DND-41 (cell line): Measurements from ENCODE around the gene SNAP25.

Experiments
- ATAC-seq: fragments of 200-7000 bp; cut with Tn5 transposase; 3 replicates; pipeline ENCODE4 v1.9.1; 2021; ENCODE audit warnings: low read depth; ENCODE audit not compliant: insufficient read depth
- DNase-seq: peaks from one replicate; pipeline ENCODE4 v3.0.0-alpha.2; 2020
- H2AFZ ChIP-seq: 2 replicates; pipeline ENCODE4 v1.6.0; 2012; ENCODE audit warnings: low read depth, low read length
- H3K27ac ChIP-seq: 2 replicates; pipeline ENCODE4 v1.5.1; 2012; ENCODE audit warnings: low read length, inconsistent platforms
- H3K27me3 ChIP-seq: fragments of 200-600 bp; sonication (generic); 2 replicates; pipeline ENCODE4 v1.6.0; 2012; ENCODE audit warnings: low read length, mild to moderate bottlenecking, inconsistent platforms; ENCODE audit not compliant: insufficient read depth, poor library complexity
- H3K36me3 ChIP-seq: 2 replicates; pipeline ENCODE4 v1.5.1; 2012; ENCODE audit warnings: low read length, inconsistent platforms; ENCODE audit not compliant: insufficient read depth
- H3K4me1 ChIP-seq: 2 replicates; pipeline ENCODE4 v1.5.1; 2012; ENCODE audit warnings: mild to moderate bottlenecking, low read length; ENCODE audit not compliant: insufficient read depth
- H3K4me2 ChIP-seq: 2 replicates; pipeline ENCODE4 v1.6.0; 2012; ENCODE audit warnings: mild to moderate bottlenecking, moderate library complexity, low read length, inconsistent platforms; ENCODE audit not compliant: insufficient read depth
- H3K4me3 ChIP-seq, 2 experiments: fragments of 200-600 bp in 1 of 2; shearing (Covaris generic) in 1 of 2; 2 replicates each; pipeline ENCODE4 v1.5.1; 2012 to 2016; ENCODE audit warnings: inconsistent platforms in 2 of 2, low read length in 2 of 2, mild to moderate bottlenecking in 2 of 2, low read depth in 1 of 2, moderate library complexity in 1 of 2
- H3K79me2 ChIP-seq: 2 replicates; pipeline ENCODE4 v1.6.0; 2012; ENCODE audit warnings: low read length, inconsistent platforms; ENCODE audit not compliant: insufficient read depth
- H3K9ac ChIP-seq: 2 replicates; pipeline ENCODE4 v1.6.0; 2012; ENCODE audit warnings: low read depth, mild to moderate bottlenecking, inconsistent platforms, low read length, moderate library complexity
- H3K9me3 ChIP-seq: 2 replicates; pipeline ENCODE4 v1.5.1; 2012; ENCODE audit warnings: low read length, moderate library complexity, mild to moderate bottlenecking, inconsistent platforms; ENCODE audit not compliant: insufficient read depth, severe bottlenecking
- H4K20me1 ChIP-seq: 2 replicates; pipeline ENCODE4 v1.6.0; 2012; ENCODE audit warnings: low read length; ENCODE audit not compliant: insufficient read depth
- EZH2 ChIP-seq: IDR thresholded peaks from 3 replicates; pipeline ENCODE4 v1.6.1; 2012; ENCODE audit warnings: borderline replicate concordance, low read depth, mild to moderate bottlenecking, moderate library complexity, low read length, inconsistent platforms; ENCODE audit not compliant: severe bottlenecking
- TF ChIP-seq, protein P1 (sequence below): IDR thresholded peaks from 2 replicates; pipeline ENCODE4 v1.5.1; 2012; ENCODE audit warnings: borderline replicate concordance, low read length, moderate library complexity, mild to moderate bottlenecking; ENCODE audit not compliant: poor library complexity, severe bottlenecking; ENCODE audit errors: extremely low read depth

Gene SNAP25

DNA sequence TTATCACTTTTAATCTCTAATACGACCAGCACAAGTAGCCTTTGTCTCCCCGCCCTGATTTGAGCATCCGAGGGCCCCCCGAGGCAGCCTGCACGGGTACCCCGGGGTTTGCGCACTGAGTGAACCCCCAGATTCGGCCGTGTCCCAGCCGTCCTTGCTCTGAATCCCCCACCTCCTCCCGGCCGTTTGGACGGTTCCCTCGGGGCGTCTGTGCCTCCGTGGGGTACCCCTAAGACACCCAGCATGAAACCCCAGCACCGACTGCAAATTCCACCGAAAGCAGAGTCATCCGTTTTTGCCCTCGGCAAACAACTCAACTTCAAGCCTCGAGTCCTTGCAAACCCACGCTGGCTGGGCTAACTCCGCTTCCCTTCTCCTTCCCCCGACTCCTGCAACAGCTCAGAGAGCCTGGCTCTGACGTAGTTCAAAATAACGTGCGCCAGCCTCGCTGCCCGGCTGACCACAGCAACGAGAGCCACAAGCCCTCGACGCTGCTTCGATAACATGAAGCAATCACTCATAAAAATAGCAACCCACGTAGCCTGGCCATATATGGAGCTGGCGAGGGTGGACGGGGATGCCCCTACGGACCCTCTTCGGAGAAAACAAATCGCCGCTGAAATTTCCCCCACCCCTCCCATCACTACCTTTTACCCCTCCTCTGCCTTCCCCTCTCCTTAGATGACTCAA, 764 bp upstream of the SNAP25 start:
- H4K20me1 ChIP-seq = no peaks in the 10 kb centered on the region
- no peak for ATAC-seq
- DNase-seq = no peak
- no peak overlapping the region for H3K4me2 ChIP-seq
- no peaks in the 10 kb centered on the region for H3K36me3 ChIP-seq
- H3K9ac ChIP-seq = no peak overlapping the region
- H3K4me3 ChIP-seq = no peak overlapping the region
- H3K79me2 ChIP-seq = no peaks in the 10 kb centered on the region
- no peaks in the 10 kb centered on the region for H3K4me1 ChIP-seq
- TF ChIP-seq, protein P1, sequence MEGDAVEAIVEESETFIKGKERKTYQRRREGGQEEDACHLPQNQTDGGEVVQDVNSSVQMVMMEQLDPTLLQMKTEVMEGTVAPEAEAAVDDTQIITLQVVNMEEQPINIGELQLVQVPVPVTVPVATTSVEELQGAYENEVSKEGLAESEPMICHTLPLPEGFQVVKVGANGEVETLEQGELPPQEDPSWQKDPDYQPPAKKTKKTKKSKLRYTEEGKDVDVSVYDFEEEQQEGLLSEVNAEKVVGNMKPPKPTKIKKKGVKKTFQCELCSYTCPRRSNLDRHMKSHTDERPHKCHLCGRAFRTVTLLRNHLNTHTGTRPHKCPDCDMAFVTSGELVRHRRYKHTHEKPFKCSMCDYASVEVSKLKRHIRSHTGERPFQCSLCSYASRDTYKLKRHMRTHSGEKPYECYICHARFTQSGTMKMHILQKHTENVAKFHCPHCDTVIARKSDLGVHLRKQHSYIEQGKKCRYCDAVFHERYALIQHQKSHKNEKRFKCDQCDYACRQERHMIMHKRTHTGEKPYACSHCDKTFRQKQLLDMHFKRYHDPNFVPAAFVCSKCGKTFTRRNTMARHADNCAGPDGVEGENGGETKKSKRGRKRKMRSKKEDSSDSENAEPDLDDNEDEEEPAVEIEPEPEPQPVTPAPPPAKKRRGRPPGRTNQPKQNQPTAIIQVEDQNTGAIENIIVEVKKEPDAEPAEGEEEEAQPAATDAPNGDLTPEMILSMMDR = no peak
- TF ChIP-seq EZH2 = no peak
- H3K27ac ChIP-seq = no peak overlapping the region
- no peaks in the 10 kb centered on the region for H3K27me3 ChIP-seq
- H3K9me3 ChIP-seq = no peaks in the 10 kb centered on the region
- no peak overlapping the region for H2AFZ ChIP-seq

DNA sequence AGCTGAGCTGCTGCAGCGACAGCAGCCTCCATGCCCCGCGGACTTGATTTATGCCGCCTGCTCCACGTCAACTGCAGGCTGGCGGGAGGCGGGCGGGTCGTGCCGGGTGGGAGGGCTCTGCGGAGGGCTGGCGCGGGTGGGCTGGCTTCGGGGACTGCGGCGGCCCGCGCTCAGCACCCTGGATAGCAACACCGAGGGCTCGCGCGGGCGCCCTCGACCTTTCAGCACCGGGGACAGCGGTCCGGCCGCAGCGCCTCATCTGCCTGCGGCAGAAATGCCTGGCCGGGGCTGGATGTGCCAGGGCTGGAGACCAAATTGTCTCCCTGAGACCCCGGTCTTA, 792 bp downstream of the SNAP25 start:
- Histone ChIP-seq H3K27ac (no peak overlapping the region), H2AFZ (no peak overlapping the region), H3K9me3 (no peaks in the 10 kb centered on the region), H3K79me2 (no peaks in the 10 kb centered on the region), H3K4me2 (no peak overlapping the region), H3K36me3 (no peaks in the 10 kb centered on the region), H3K9ac (no peak overlapping the region), H3K4me1 (no peaks in the 10 kb centered on the region), H4K20me1 (no peaks in the 10 kb centered on the region), H3K27me3 (no peaks in the 10 kb centered on the region), H3K4me3 (no peak overlapping the region)
- ATAC-seq (peak; percentile 58), DNase-seq (peak; percentile 50)
- no peak for TF ChIP-seq EZH2
- TF ChIP-seq, protein P1 = no peak

DNA sequence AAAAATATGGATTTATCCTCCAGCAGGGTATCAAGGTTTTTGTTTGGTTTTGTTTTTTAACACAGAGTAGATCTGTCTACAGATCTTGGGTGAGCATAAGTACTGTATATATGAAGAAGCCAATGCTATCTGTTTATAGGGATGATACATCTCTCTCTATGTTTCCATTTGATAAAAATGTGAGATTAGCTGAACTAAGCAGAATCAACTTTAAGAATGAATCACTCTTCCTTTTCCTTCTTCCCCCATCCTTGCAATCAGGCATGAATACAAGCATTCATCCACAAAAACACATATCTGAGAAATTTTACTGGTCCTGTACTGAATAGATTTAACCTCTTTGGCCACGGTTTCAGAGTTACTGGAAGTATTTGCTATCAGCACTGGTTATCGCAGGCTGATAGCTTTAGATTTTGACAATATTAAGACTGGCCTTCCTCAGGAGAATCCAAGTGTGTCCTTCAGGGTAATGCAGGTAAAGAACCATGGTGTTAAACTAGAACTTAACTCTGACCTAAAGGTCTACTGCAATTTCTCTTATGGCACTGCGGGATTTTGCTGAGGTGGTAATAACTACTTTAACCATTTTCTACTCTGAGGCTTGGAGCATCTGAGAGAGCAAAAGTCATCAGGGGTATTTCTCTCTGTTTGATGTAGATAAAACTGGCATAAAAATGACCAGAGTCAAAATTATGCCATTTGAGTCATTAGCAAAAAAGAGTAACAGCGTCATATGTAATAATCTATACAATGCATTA, 1.5 kb downstream of the SNAP25 start:
- Histone ChIP-seq H3K9ac (no peak overlapping the region), H4K20me1 (no peaks in the 10 kb centered on the region), H3K9me3 (no peaks in the 10 kb centered on the region), H3K4me2 (no peak overlapping the region), H3K36me3 (no peaks in the 10 kb centered on the region), H3K4me3 (no peak overlapping the region), H3K27me3 (no peaks in the 10 kb centered on the region), H3K79me2 (no peaks in the 10 kb centered on the region), H3K27ac (no peak overlapping the region), H2AFZ (no peak overlapping the region), H3K4me1 (no peaks in the 10 kb centered on the region)
- no peak for ATAC-seq
- DNase-seq = no peak
- TF ChIP-seq, protein P1 = no peak
- TF ChIP-seq EZH2 = no peak
